Measurements from ENCODE around the gene EPHB1.
"Not testable (repeated sequence)": the region's sequence is repeated elsewhere in the genome, so short reads cannot be mapped to it uniquely, and the experiment has no call there.

Gene EPHB1

GRCh38 chr3:135097276-135097946 lies 302.4 kb downstream of the EPHB1 start:
- no peak for DNase-seq

- DNase-seq, result no peak
Measured at GRCh38 chr3:135099734-135100355, 304.8 kb downstream of the EPHB1 start.

- no peak for DNase-seq
Measured at GRCh38 chr3:135100366-135100765, 305.3 kb downstream of the EPHB1 start.

GRCh38 chr3:135103917-135104316 lies 308.9 kb downstream of the EPHB1 start:
- DNase-seq, result no peak

GRCh38 chr3:135106445-135106844 lies 311.4 kb downstream of the EPHB1 start:
- no peak for DNase-seq

GRCh38 chr3:135107043-135107442 lies 312.0 kb downstream of the EPHB1 start:
- no peak for DNase-seq

- no peak for DNase-seq
Measured at GRCh38 chr3:135109681-135110080, 314.6 kb downstream of the EPHB1 start.

- DNase-seq, result not testable (repeated sequence)
Measured at GRCh38 chr3:135114551-135114950, 319.5 kb downstream of the EPHB1 start.

- no peak for DNase-seq
Measured at GRCh38 chr3:135117977-135118376, 322.9 kb downstream of the EPHB1 start.

- no peak for DNase-seq
Measured at GRCh38 chr3:135118792-135119191, 323.7 kb downstream of the EPHB1 start.

GRCh38 chr3:135125171-135125801 lies 330.2 kb downstream of the EPHB1 start:
- no peak for DNase-seq

- DNase-seq, result no peak
Measured at GRCh38 chr3:135127946-135128470, 332.9 kb downstream of the EPHB1 start.

GRCh38 chr3:135128818-135129217 lies 333.8 kb downstream of the EPHB1 start:
- no peak for DNase-seq

GRCh38 chr3:135131290-135131689 lies 336.2 kb downstream of the EPHB1 start:
- DNase-seq, result no peak

- DNase-seq, result no peak
Measured at GRCh38 chr3:135133905-135134683, 339.0 kb downstream of the EPHB1 start.

- DNase-seq, result no peak
Measured at GRCh38 chr3:135134684-135135075, 339.6 kb downstream of the EPHB1 start.

GRCh38 chr3:135135445-135135844 lies 340.4 kb downstream of the EPHB1 start:
- no peak for DNase-seq

GRCh38 chr3:135136361-135137100 lies 341.5 kb downstream of the EPHB1 start:
- no peak for DNase-seq

GRCh38 chr3:135137296-135137695 lies 342.2 kb downstream of the EPHB1 start:
- DNase-seq, result no peak

GRCh38 chr3:135138776-135139175 lies 343.7 kb downstream of the EPHB1 start:
- peak; percentile 37 for DNase-seq

- DNase-seq, result no peak
Measured at GRCh38 chr3:135140591-135140990, 345.5 kb downstream of the EPHB1 start.

- DNase-seq, result no peak
Measured at GRCh38 chr3:135141160-135141559, 346.1 kb downstream of the EPHB1 start.

- DNase-seq, result no peak
Measured at GRCh38 chr3:135141672-135142071, 346.6 kb downstream of the EPHB1 start.
